GM19351 (cell line): ENCODE results near the gene RAP2B.
"Not testable (repeated sequence)": the region's sequence is repeated elsewhere in the genome, so short reads cannot be mapped to it uniquely, and the experiment has no call there.

Experiments
- ATAC-seq: cut with Tn5 transposase; IDR thresholded peaks from one replicate; pipeline ENCODE4 v1.9.1; 2021; ENCODE audit warnings: mild to moderate bottlenecking, moderate library complexity; ENCODE audit not compliant: unreplicated experiment

RAP2B gene

DNA sequence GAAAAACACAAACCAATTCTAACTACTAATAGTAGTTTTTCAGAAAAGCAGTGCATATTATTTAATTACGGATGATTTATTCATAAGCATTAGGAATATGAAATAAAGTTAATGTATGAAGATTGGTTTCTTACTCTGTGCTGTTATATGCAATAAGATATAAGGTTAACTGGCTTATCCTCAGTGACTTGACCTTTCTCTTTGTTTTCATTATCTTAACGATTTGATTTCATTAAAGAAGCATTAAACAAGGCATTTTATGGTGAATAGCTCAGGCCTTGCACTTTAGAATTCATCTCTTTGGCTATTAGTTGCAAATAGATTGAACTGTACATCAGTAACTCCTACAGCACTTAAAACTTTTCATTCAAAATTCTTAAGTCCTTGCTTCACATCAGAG, 28.9 kb downstream of the RAP2B start:
- ATAC-seq = no peak

DNA sequence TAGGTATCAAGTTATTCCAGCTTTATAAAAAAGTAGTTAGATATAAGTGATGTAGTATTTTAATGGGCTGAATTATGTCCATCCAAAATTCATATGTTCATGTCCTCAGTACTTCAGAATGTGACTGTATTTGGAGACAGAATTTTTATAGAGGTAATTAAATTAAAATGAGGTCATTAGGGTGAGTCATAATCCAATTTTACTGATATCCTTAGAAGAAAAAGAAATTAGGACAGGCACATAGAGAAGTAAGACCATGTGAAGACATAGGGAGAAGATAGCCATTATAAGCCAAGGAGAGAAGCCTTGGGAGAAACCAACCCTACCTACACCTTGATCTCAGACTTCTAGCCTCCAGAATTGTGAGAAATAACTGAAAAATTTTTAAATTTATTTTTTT, 30.3 kb downstream of the RAP2B start:
- ATAC-seq = no peak

DNA sequence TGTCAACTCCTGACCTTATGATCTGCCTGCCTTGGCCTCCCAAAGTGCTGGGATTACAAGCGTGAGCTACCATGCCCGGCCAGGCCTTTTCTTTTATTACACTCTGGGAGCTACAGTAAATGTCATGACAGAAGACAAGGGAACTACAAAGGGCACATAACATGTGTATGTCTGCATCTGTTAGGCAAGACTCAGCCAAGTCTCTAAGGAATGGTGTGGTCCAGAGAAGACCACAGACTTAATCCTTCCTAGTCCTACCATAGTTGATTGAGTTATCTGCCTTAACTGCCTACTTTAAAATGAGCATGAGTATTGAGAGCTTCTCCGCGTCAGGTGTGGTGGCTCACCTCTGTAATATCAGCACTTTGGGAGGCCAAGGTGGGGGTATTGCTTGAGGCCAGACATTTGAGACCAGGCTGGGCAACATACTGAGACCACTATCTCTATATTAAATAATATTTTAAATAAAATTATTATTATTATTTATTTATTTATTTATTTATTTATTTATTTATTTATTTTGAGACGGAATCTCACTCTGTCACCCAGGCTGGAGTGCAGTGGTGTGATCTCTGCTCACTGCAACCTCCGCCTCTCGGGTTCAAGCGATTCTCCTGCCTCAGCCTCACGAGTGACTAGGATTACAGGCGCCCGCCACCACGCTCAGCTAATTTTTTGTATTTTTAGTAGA, 31.9 kb downstream of the RAP2B start:
- not testable (repeated sequence) for ATAC-seq

DNA sequence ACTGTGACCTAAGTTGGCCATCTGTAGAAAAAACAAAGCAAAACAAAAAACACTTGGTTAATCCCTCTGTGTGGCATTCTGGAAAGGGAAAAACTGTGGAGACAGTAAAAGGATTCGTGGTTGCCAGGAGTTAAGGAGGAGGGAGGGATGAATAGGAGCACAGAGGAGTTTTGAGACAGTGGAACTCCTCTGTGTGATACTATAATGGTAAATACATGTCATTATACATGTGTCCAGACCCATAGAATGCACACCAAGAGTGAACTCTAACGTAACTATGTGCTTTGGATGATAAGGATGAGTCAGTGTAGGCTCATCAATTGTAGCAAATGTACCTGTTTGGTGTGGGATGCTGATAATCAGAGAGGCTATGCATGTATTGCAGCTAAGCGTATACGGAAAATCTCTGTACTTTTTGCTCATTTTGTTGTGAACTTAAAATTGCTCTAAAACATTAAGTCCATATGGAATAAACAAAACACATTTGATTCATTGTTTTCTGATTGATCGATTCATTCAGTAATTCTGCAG, 33.4 kb downstream of the RAP2B start:
- no peak for ATAC-seq

DNA sequence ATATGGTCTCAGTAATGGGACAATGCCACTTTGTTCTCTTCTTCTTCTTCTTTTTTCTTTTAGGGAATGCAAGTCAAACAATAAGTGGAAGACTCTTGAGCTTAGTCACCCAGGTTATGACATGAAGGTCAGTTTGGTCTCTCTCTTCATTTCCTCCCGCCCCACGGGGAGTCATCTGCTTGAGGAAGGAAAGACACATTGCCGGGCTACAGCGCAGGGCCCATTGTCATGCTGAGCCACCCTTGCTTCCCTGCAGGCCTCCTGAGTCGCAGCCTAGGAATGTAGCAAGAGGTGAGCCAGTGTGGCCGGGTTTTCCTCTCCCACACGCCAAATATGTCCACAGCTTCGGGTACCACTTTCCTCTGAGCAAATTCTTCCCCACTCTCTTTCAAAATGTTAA, 47.6 kb downstream of the RAP2B start:
- no peak for ATAC-seq

DNA sequence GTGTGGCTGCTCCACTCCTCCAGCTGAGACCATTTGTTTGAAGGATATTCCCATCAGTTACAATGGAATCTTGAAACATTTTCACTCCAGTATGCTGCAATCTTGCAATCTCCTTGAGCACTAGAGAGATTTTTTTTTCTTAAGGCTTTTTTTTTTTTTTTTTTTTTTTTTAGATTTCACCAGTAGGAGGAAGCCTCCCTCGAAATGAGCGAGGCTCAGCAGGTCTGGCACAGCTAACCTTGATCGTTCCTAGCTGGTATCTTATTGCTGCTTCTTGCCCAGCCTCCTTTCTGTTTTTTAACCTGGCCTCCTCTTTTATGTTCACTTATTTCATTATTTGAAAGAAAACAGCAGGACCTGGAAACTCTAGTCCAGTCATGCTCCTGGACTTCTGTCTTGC, 48.1 kb downstream of the RAP2B start:
- no peak for ATAC-seq

- ATAC-seq = no peak
Observed at GRCh38 chr3:153210660-153211059, 48.6 kb downstream of the RAP2B start.

DNA sequence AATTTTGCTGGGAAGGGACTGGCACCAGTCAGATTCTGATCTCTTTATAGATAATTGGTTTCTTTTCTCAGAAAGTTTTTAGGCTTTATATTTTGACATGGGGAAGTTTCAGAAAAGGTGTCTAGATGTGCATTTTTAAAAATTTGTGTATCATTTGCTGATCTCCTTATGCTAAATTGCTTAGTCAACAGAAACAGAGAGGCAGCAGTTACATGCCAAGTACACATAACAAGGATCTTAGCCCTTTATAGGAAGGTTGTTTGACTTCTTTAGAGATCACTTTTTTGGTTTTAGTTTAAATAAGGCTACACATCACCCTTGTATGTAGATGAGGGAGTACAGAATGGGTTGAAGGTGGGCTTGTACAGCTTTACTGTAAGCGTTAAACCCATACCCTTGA, 53.5 kb downstream of the RAP2B start:
- ATAC-seq = no peak

GRCh38 chr3:153215966-153216365, 53.9 kb downstream of the RAP2B start:
- no peak for ATAC-seq

DNA sequence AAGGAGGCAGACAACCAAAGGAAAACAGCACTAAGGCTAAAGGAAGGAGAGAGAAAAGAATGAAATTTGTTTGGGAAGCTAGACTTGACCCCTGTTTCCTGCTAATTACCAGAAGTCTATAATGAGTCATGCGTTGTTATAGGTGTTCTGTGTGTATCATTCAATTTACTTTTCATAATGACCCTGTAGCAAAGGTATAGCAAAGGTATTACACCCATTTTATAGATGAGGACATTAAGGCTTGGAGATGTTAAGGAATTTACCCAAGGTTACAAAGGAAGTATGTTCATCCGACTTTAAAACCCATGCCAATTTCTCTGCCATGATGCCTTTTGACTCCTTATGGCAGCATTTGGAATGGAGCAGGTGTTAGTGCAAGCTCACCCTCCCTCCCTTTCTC, 54.9 kb downstream of the RAP2B start:
- no peak for ATAC-seq

GRCh38 chr3:153219146-153219545, 57.1 kb downstream of the RAP2B start:
- ATAC-seq = no peak
